Thymus (tissue), 11 donors: ENCODE measurements around the gene MACROD2. TPM values are rescaled to one million over a fixed set of nuclear protein-coding genes. Genes with fewer than 3 reads are reported as not detected.

Experiments
- DNase-seq, 9 donors: peaks; one replicate each; pipeline ENCODE4 v3.0.0-alpha.2; 2013; ENCODE audit warnings: low spot score in 9 of 9, low read depth in 6 of 9, missing footprints in 1 of 9
- H3K27ac ChIP-seq, 2 donors: one replicate each; pipeline ENCODE4 v1.5.1; 2013; ENCODE audit warnings: control low read depth in 1 of 2, low read depth in 1 of 2, low read length in 1 of 2, mild to moderate bottlenecking in 1 of 2, moderate library complexity in 1 of 2
- H3K27me3 ChIP-seq, 2 donors: one replicate each; pipeline ENCODE4 v1.5.1; 2013; ENCODE audit warnings: low read length in 1 of 2; ENCODE audit not compliant: control insufficient read depth in 2 of 2, insufficient read depth in 1 of 2
- H3K36me3 ChIP-seq, 2 donors: one replicate each; pipeline ENCODE4 v1.5.1; 2013; ENCODE audit warnings: low read length in 1 of 2, mild to moderate bottlenecking in 1 of 2, moderate library complexity in 1 of 2; ENCODE audit not compliant: control insufficient read depth in 2 of 2, insufficient read depth in 2 of 2
- H3K4me1 ChIP-seq, 2 donors: one replicate each; pipeline ENCODE4 v1.5.1; 2013; ENCODE audit warnings: low read length in 2 of 2; ENCODE audit not compliant: control insufficient read depth in 2 of 2, insufficient read depth in 2 of 2
- H3K4me3 ChIP-seq, 2 donors: one replicate each; pipeline ENCODE4 v1.5.1; 2013; ENCODE audit warnings: low read length in 2 of 2, control low read depth in 1 of 2, mild to moderate bottlenecking in 1 of 2
- H3K9me3 ChIP-seq, 2 donors: one replicate each; pipeline ENCODE4 v1.5.1; 2013; ENCODE audit warnings: low read length in 1 of 2, mild to moderate bottlenecking in 1 of 2; ENCODE audit not compliant: control insufficient read depth in 2 of 2, insufficient read depth in 1 of 2
- WGBS: extraction: QIAGEN DNeasy Blood & Tissue Kit; methylation state at CpG from one replicate; pipeline ENCODE4 v1.1.7; 2013; 5-methylcytosine and 5-hydroxymethylcytosine counted together
- polyA plus RNA-seq: library from polyadenylated mRNA; stranded (reverse); fragments of 200-250 nt; gene quantifications from one replicate; pipeline ENCODE4 v1.2.3, GENCODE V29; 2013
- total RNA-seq: library from RNA; stranded (reverse); fragments of 120-200 nt; gene quantifications from one replicate; pipeline ENCODE4 v1.2.4, GENCODE V29; 2013
- donor health status: healthy.

The MACROD2 gene
- total and polyA plus RNA-seq, 2 donors, result 1.6 to 4.2 TPM

- no peak for DNase-seq
- H3K27ac ChIP-seq, result no peak overlapping the region
- no peaks in the 10 kb centered on the region for H3K27me3 ChIP-seq
- H3K9me3 ChIP-seq, result no peaks in the 10 kb centered on the region
- no peaks in the 10 kb centered on the region for H3K4me1 ChIP-seq
- H3K4me3 ChIP-seq, result no peak overlapping the region
- 93% methylated on average over 2 of the region's 2 CpGs for WGBS
- no peaks in the 10 kb centered on the region for H3K36me3 ChIP-seq
Observed at GRCh38 chr20:15487682-15488081, 1492.4 kb downstream of the MACROD2 start.

DNA sequence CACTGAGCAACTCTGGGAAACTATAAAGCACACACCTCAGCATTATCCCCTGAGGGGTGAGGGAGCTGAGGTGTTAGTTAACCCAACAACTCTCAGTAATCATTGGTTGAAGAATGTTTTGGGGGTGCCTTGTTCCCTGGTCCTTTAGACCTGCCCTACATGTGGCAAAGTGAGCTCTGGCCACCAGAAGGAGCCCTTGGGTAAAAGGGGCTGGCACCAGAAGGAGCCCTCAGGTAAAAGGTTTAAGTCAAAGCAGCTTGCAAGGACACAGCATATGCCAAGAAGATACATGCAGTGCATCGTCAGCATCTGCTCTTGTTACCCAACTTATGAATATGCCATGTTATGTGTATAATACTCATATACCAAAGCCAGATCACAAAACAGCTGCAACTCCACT lies 1496.3 kb downstream of the MACROD2 start:
- Histone ChIP-seq H3K27me3 (no peaks in the 10 kb centered on the region), H3K27ac (no peak overlapping the region), H3K9me3 (no peaks in the 10 kb centered on the region), H3K36me3 (no peaks in the 10 kb centered on the region), H3K4me3 (no peak overlapping the region), H3K4me1 (no peaks in the 10 kb centered on the region)
- no peak for DNase-seq
- WGBS, result 72% methylated on average over 1 of the region's 1 CpG

GRCh38 chr20:15494851-15495250 lies 1499.5 kb downstream of the MACROD2 start:
- 90% methylated on average over 2 of the region's 2 CpGs for WGBS
- Histone ChIP-seq H3K9me3 (no peaks in the 10 kb centered on the region), H3K4me1 (no peaks in the 10 kb centered on the region), H3K4me3 (no peak overlapping the region), H3K27ac (no peak overlapping the region), H3K27me3 (no peaks in the 10 kb centered on the region), H3K36me3 (no peaks in the 10 kb centered on the region)
- no peak for DNase-seq

DNA sequence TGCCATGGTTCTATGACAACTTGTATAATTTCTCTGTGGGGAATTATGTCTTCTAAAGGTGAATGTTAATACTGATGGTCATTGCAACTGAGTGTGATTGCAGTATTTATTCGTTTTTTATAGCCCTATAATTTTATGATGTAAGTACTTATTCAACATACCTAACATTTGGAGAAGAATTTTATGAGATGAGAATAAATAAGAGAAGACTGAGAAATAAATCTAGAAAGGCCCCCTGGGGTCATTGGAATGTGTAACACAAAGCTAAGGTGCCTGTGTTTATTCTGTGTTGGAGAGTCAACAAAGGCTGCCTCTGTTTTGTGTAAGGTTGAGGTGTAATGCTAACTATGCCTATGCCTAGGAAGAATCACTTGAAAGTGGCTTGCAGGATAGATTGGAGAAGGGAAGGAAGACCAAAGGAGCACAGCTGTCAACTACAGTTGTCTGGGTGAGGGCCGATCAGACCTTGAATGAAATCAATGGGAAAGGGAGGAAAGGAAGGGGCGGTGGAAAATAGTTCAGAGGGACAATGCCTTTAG lies 1501.3 kb downstream of the MACROD2 start:
- WGBS, result 86% methylated on average over 3 of the region's 3 CpGs
- no peaks in the 10 kb centered on the region for H3K4me1 ChIP-seq
- no peak overlapping the region for H3K27ac ChIP-seq
- no peaks in the 10 kb centered on the region for H3K36me3 ChIP-seq
- H3K9me3 ChIP-seq, result no peaks in the 10 kb centered on the region
- H3K4me3 ChIP-seq, result no peak overlapping the region
- no peaks in the 10 kb centered on the region for H3K27me3 ChIP-seq
- DNase-seq, result no peak

DNA sequence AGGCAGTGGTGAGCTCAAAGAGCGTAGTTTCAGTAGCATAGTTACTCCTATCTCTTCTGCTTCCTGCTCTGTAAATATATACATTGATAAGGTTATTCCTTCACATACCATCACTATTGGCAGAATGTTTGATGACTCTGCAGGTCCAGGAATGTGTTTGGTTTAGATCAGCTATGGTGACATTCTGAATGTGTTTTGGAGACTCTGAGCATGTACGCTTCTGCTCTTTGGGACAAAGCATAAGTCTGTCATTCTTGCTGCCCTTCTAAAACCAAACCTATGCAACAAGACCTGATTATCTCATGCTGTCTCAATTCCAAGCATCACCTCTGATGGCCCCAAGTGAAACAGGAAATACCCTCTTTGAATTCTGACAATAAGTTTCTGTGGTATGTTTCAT lies 1503.6 kb downstream of the MACROD2 start:
- no peaks in the 10 kb centered on the region for H3K27me3 ChIP-seq
- no peaks in the 10 kb centered on the region for H3K4me1 ChIP-seq
- H3K27ac ChIP-seq, result no peak overlapping the region
- H3K4me3 ChIP-seq, result no peak overlapping the region
- no peaks in the 10 kb centered on the region for H3K36me3 ChIP-seq
- 94% methylated on average over 2 of the region's 2 CpGs for WGBS
- DNase-seq, result no peak
- no peaks in the 10 kb centered on the region for H3K9me3 ChIP-seq

DNA sequence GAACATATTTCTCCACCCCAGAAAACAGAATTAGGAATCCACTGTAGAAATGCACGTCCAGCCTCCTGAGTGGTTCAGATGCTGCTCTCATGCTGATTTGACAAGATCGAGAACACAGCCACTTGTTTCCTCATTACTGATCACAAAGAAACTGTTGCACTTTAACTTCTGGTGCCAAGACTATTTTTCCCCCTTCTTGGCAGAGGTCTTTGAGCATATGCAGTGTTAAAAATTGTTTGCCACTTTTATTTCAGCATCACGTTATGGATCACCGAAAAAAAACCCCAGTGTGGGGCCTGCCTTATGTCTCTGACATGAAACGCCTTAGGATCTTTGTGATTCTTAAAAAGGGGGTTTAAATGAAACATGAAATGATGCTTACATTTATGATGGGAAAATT lies 1511.0 kb downstream of the MACROD2 start:
- Histone ChIP-seq H3K36me3 (no peaks in the 10 kb centered on the region), H3K4me1 (no peaks in the 10 kb centered on the region), H3K4me3 (no peak overlapping the region), H3K27me3 (no peaks in the 10 kb centered on the region), H3K27ac (no peak overlapping the region), H3K9me3 (no peaks in the 10 kb centered on the region)
- 91% methylated on average over 5 of the region's 5 CpGs for WGBS
- no peak for DNase-seq

- DNase-seq, result no peak
- H3K4me3 ChIP-seq, result no peak overlapping the region
- H3K4me1 ChIP-seq, result no peaks in the 10 kb centered on the region
- H3K36me3 ChIP-seq, result no peaks in the 10 kb centered on the region
- no peaks in the 10 kb centered on the region for H3K27me3 ChIP-seq
- H3K9me3 ChIP-seq, result no peaks in the 10 kb centered on the region
- no peak overlapping the region for H3K27ac ChIP-seq
- WGBS, result 92% methylated on average over 3 of the region's 3 CpGs
Observed at GRCh38 chr20:15507151-15507550, 1511.8 kb downstream of the MACROD2 start.

GRCh38 chr20:15511551-15511950 lies 1516.2 kb downstream of the MACROD2 start:
- no peak overlapping the region for H3K27ac ChIP-seq
- no peaks in the 10 kb centered on the region for H3K4me1 ChIP-seq
- WGBS, result 95% methylated on average over 1 of the region's 1 CpG
- no peaks in the 10 kb centered on the region for H3K36me3 ChIP-seq
- H3K9me3 ChIP-seq, result no peaks in the 10 kb centered on the region
- DNase-seq, result no peak
- no peak overlapping the region for H3K4me3 ChIP-seq
- no peaks in the 10 kb centered on the region for H3K27me3 ChIP-seq

GRCh38 chr20:15512916-15513315 lies 1517.6 kb downstream of the MACROD2 start:
- H3K4me1 ChIP-seq, result no peaks in the 10 kb centered on the region
- H3K27me3 ChIP-seq, result no peaks in the 10 kb centered on the region
- no peaks in the 10 kb centered on the region for H3K36me3 ChIP-seq
- WGBS, result 74% methylated on average over 5 of the region's 5 CpGs
- H3K9me3 ChIP-seq, result no peaks in the 10 kb centered on the region
- DNase-seq, result no peak
- no peak overlapping the region for H3K4me3 ChIP-seq
- H3K27ac ChIP-seq, result no peak overlapping the region

- no peak for DNase-seq
- 38% methylated on average over 2 of the region's 2 CpGs for WGBS
- Histone ChIP-seq H3K27ac (no peak overlapping the region), H3K27me3 (no peaks in the 10 kb centered on the region), H3K4me1 (no peaks in the 10 kb centered on the region), H3K36me3 (no peaks in the 10 kb centered on the region), H3K4me3 (no peak overlapping the region), H3K9me3 (no peaks in the 10 kb centered on the region)
Observed at GRCh38 chr20:15515691-15516090, 1520.4 kb downstream of the MACROD2 start.
